Measurements from ENCODE around the gene VSIG10.

Gene VSIG10

GRCh38 chr12:118033902-118034301, 69.9 kb downstream of the VSIG10 start:
- TF ChIP-seq CTCF (IDR thresholded peaks at IDR 0.05) = no peak

- no peak for TF ChIP-seq CTCF (IDR thresholded peaks at IDR 0.05)
These were observed 70.5 kb downstream of the VSIG10 start for GRCh38 chr12:118033323-118033722.

- TF ChIP-seq CTCF (IDR thresholded peaks at IDR 0.05) = no peak
These were observed 71.6 kb downstream of the VSIG10 start for GRCh38 chr12:118032188-118032587.

DNA sequence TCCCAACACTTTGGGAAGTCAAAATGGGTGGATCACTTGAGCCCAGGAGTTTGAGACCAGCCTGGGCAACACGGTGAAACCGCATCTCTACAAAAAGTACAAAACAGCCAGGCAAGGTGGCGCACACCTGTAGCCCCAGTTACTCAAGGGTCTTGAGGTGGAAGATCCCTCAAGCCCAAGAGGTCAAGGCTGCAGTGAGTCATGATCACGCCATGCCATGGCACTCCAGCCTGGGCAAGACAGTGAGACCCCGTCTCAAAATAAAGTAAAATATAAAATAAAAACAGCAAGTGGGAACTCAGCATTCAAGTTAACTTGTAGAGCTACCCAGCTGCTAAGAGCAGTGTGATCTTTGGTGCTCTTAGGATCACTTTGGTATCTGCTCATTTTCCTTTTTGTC, 74.6 kb downstream of the VSIG10 start:
- TF ChIP-seq CTCF (IDR thresholded peaks at IDR 0.05) = no peak

DNA sequence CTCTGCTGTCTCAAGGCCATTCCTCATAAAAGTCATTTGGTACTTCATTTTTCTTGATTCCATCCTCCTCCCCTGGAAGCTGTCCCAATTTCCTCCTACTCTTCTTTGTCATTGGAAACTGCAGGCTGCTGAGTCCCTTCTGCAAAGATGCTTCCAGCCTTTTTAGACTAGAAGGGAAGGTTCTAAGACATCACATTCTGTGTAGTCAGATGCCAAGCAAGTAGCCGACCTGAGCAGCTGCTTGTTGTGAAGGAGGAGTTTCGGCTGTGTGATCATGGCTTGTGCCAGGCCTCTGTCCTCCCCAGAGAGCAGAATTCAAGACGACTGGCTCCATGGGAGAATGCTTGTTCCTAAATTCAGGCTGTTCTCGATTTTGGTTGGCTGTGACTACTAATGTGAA, 78.6 kb downstream of the VSIG10 start:
- no peak for TF ChIP-seq CTCF (IDR thresholded peaks at IDR 0.05)

DNA sequence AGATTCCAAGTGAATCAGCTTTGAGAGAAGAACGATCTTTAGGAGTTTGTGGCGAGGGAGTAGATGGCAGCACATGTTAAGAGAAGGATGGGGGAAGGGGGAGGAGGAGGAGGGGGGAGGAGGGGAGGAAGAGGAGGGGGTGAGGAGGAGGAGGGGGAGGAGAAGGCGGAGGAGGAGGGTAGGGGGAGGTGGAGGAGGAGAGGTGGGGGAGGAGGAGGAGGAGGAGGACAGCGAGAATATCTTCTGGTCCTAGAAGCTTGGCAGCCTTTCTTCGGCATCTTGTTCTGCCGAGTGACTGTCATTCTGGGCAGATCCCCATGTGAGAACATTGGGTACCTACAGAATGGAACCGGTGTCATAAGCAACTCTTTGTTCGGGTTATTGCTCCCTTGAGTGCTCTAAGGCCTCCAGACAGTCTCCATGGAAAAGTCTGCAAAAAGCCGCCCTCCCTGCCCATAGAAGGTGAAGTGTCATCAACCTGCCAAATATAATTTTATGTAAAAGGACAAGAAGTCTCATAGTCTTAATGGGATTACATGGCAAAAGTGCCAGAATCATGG, 80.4 kb downstream of the VSIG10 start:
- TF ChIP-seq CTCF (IDR thresholded peaks at IDR 0.05) = no peak

GRCh38 chr12:118022728-118023109, 81.1 kb downstream of the VSIG10 start:
- TF ChIP-seq CTCF (IDR thresholded peaks at IDR 0.05) = no peak

- no peak for TF ChIP-seq CTCF (IDR thresholded peaks at IDR 0.05)
These were observed 83.8 kb downstream of the VSIG10 start for GRCh38 chr12:118020036-118020435.
